ENCODE results near the gene RTN4. TPM values are rescaled to one million over a fixed set of nuclear protein-coding genes. Genes with fewer than 3 reads are reported as not detected.

The RTN4 gene
- total RNA-seq, 1 donor from 2014 or later, result 275 TPM

DNA sequence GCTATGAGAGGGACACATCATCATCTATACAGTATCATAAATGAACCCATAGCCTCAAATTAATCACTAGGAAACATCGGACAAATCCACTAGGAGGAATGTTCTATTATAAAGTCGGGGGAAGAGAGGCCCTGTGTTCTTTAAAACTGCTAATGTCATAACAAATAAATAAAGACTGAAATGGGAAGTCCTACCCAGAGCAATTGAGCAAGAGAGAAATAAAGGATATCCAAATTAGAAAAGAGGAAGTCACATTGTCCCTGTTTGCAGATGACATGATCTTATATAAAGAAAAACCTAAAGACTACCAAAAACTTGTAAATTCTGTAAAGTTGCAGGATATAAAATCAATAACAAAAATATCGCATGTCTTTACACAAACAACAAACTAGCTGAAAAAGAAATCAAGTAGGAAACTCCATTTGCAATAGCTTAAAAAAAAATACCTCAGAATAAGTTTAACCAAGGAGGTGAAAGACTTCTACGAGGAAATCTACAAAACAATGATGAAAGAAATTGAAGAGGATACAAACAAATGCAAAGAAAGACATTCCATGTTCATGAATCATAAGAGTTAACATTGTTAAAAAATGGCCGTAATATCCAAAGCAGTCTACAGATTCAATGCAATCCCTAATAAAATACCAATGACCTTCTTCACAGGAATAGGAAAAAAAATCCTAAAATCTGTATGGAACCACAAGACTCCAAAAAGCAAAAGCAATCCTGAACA is 30.6 kb downstream of the RTN4 start:
- ATAC-seq (peak; percentile 54), DNase-seq (no peak)
- TF ChIP-seq, protein P1, sequence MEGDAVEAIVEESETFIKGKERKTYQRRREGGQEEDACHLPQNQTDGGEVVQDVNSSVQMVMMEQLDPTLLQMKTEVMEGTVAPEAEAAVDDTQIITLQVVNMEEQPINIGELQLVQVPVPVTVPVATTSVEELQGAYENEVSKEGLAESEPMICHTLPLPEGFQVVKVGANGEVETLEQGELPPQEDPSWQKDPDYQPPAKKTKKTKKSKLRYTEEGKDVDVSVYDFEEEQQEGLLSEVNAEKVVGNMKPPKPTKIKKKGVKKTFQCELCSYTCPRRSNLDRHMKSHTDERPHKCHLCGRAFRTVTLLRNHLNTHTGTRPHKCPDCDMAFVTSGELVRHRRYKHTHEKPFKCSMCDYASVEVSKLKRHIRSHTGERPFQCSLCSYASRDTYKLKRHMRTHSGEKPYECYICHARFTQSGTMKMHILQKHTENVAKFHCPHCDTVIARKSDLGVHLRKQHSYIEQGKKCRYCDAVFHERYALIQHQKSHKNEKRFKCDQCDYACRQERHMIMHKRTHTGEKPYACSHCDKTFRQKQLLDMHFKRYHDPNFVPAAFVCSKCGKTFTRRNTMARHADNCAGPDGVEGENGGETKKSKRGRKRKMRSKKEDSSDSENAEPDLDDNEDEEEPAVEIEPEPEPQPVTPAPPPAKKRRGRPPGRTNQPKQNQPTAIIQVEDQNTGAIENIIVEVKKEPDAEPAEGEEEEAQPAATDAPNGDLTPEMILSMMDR (IDR thresholded peaks at IDR 0.05), result no peak
- intact Hi-C loops (cut with DNase I), result no loop called here
- H3K27me3 ChIP-seq, result no peaks in the 10 kb centered on the region
- H3K36me3 ChIP-seq, result no peaks in the 10 kb centered on the region
- peaks cover 20% of the 10 kb centered on the region for H3K4me1 ChIP-seq
- H3K27ac ChIP-seq, result no peak overlapping the region
- no peak overlapping the region for H3K4me3 ChIP-seq
- no peaks in the 10 kb centered on the region for H3K9me3 ChIP-seq

DNA sequence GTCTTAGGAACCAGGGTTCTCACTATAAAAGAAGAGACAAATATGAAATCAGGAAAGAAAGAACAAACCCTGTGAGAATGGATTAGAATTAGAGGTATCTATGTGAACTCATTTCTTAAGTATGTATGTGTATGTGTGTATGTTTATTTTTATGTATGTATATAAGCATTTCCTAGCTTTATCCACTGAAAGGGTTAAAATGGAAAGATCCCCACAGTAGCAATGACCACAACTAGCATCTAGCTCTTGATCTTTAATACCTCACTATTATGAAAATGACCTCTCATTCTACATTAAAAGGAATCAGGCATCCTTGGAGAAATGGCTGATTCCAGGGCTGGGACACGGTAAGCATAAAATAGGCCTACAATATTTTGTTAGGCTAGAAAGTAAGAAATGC is 31.6 kb downstream of the RTN4 start:
- Histone ChIP-seq H3K4me1 (peaks cover 28% of the 10 kb centered on the region), H3K36me3 (no peaks in the 10 kb centered on the region), H3K27ac (no peak overlapping the region), H3K4me3 (no peak overlapping the region), H3K27me3 (no peaks in the 10 kb centered on the region), H3K9me3 (no peaks in the 10 kb centered on the region)
- no peak for ATAC-seq
- no peak for DNase-seq
- TF ChIP-seq, protein P1 (IDR thresholded peaks at IDR 0.05), result no peak
- intact Hi-C loops (cut with DNase I), result no loop called here

DNA sequence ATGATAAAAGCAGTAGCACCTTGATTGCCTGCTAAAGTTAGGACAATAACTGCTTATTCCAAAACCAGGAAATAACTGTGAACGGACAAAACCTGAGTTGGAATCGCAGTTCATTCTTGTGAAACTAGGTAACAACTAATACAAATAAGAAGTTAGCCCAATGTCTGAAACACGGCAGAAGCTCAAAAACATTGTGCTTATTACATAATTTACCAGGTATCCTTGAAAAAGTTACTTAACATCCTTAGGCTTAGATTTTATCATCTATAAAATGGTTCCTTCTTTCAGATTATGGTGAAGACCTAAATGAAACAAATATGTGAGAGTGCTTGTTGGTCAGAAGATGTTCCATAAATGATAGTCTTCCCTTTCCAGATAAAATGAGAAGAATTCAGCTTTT is 32.4 kb downstream of the RTN4 start:
- intact Hi-C loops (cut with DNase I), result no loop called here
- DNase-seq (no peak), ATAC-seq (no peak)
- H3K27ac ChIP-seq, result no peak overlapping the region
- no peak overlapping the region for H3K4me3 ChIP-seq
- H3K4me1 ChIP-seq, result peaks cover 36% of the 10 kb centered on the region
- TF ChIP-seq, protein P1 (IDR thresholded peaks at IDR 0.05), result no peak
- no peaks in the 10 kb centered on the region for H3K9me3 ChIP-seq
- no peaks in the 10 kb centered on the region for H3K27me3 ChIP-seq
- no peaks in the 10 kb centered on the region for H3K36me3 ChIP-seq

GRCh38 chr2:55017428-55017827 is 32.8 kb downstream of the RTN4 start:
- intact Hi-C loops (cut with DNase I), result no loop called here
- Histone ChIP-seq H3K36me3 (no peaks in the 10 kb centered on the region), H3K4me3 (no peak overlapping the region), H3K9me3 (no peaks in the 10 kb centered on the region), H3K4me1 (peaks cover 40% of the 10 kb centered on the region), H3K27ac (no peak overlapping the region), H3K27me3 (no peaks in the 10 kb centered on the region)
- ATAC-seq (no peak), DNase-seq (no peak)
- TF ChIP-seq, protein P1 (IDR thresholded peaks at IDR 0.05), result no peak

DNA sequence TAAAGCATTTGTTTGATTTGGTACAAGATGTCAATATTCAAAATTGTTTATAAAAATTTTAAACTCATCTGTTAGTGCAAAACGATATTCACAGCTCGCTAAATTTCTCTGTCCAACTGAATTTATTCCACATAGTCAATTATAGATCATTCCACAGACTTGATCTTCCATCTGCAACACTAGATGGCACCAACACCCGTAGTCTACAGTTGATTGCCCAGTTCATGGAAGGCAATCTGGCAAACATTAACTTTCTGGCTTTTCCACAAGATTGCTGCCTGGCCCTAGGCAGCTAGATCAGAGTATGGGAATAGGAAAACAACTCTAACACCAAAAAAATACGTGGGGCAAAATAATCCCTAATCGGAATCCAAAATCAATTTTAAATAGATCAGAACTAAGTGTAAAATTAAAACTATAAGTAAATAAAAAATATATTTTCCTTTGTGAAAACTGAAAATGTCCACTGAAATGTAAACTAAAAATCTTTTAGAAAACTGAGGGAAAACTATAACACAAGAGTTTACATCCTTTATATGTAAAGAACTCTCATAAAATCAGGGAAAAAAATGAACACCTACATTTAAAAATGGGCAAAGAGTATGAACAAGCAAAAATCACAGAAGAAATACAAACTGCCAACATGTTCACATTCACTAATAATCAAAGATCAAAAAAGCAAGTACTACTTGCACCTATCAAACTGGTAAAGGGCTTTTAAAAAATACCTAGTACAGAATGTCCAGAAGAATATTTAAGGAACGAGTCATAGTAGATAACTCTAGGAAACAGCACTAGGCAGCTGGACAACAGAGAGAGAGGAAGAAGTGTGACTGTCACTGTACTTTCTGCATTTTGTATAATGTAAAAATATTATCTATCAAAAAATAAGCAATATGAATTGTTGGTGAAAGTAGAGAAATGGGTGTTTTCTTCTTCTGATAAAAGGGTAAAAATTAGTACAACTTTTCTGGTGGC is 35.0 kb downstream of the RTN4 start:
- no peak overlapping the region for H3K4me3 ChIP-seq
- TF ChIP-seq, protein P1 (IDR thresholded peaks at IDR 0.05), result peak; percentile 62
- DNase-seq, result no peak
- peak; percentile 89 for ATAC-seq
- no peaks in the 10 kb centered on the region for H3K36me3 ChIP-seq
- no peak overlapping the region for H3K27ac ChIP-seq
- intact Hi-C loops (cut with DNase I), result loop anchor here (5.0 kb wide), 1 partner anchor 157 kb away; no protein-coding TSS in a partner anchor
- no peaks in the 10 kb centered on the region for H3K9me3 ChIP-seq
- peaks cover 60% of the 10 kb centered on the region for H3K4me1 ChIP-seq
- H3K27me3 ChIP-seq, result no peaks in the 10 kb centered on the region
